Right renal pelvis (tissue), 4 donors: ENCODE measurements around the gene CCDC120. TPM values are rescaled to one million over a fixed set of nuclear protein-coding genes. Genes with fewer than 3 reads are reported as not detected.

Experiments
- DNase-seq, 4 donors: peaks; one replicate each; pipeline ENCODE4 v3.0.0-alpha.2; 2013; ENCODE audit warnings: low read depth in 4 of 4, low spot score in 3 of 4, missing footprints in 1 of 4
- polyA plus RNA-seq, 4 donors: library from polyadenylated mRNA; unstranded; fragments of 120-200 nt; gene quantifications; one replicate each; pipeline ENCODE4 v1.2.1, GENCODE V29; 2013; ENCODE audit not compliant: insufficient read length in 4 of 4

The CCDC120 gene, protein sequence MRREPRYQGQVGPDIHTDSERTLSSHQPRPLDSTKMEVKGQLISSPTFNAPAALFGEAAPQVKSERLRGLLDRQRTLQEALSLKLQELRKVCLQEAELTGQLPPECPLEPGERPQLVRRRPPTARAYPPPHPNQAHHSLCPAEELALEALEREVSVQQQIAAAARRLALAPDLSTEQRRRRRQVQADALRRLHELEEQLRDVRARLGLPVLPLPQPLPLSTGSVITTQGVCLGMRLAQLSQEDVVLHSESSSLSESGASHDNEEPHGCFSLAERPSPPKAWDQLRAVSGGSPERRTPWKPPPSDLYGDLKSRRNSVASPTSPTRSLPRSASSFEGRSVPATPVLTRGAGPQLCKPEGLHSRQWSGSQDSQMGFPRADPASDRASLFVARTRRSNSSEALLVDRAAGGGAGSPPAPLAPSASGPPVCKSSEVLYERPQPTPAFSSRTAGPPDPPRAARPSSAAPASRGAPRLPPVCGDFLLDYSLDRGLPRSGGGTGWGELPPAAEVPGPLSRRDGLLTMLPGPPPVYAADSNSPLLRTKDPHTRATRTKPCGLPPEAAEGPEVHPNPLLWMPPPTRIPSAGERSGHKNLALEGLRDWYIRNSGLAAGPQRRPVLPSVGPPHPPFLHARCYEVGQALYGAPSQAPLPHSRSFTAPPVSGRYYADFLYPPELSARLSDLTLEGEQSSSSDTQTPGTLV
- polyA plus RNA-seq, result 10 to 100 TPM; 10.2 to 12.7 (median 11.2) TPM

DNA sequence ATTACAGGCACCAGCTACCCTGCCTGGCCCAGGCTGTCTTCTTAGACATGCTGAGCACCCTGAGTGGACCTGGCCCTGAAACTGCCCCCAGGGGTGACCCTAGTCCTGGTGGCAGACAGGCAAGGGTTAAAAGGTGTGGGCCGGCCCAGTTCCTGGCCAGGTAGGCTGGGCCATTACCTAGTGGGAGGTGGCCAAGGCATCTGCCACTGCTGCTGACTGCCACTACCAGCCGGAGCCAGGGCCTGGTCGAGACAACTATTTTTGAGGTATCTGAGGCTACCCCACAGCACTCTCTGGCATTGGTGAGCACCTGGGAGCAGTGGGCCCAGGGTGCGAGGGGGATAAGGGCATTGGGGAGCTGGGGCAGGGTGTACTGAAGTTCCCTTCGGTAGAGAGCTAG, at the start of gene CCDC120:
CCDC120 (plus strand) TSS at position 206 of the 400 bp plus-strand sequence. CDS start 3,043 bp downstream, outside the sequence.
- no peak for DNase-seq

DNA sequence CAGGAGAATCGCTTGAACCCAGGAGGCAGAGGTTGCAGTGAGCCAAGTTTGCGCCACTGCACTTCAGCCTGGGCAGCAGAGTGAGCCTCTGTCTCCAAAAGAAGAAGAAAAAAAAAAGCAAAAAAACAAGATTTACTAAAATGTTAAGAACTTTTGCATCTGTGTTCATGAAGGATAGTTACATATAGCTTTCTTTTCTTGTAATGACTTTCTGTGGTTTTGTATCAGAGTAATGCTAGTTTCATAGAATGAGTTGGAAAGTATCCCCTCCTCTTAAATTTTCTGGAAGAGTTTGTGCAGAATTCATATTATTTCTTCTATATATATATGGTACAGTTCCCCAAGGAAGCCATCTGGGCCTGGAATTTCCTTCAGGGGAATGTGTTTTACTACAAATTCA, 39.7 kb upstream of the CCDC120 start:
- no peak for DNase-seq

DNA sequence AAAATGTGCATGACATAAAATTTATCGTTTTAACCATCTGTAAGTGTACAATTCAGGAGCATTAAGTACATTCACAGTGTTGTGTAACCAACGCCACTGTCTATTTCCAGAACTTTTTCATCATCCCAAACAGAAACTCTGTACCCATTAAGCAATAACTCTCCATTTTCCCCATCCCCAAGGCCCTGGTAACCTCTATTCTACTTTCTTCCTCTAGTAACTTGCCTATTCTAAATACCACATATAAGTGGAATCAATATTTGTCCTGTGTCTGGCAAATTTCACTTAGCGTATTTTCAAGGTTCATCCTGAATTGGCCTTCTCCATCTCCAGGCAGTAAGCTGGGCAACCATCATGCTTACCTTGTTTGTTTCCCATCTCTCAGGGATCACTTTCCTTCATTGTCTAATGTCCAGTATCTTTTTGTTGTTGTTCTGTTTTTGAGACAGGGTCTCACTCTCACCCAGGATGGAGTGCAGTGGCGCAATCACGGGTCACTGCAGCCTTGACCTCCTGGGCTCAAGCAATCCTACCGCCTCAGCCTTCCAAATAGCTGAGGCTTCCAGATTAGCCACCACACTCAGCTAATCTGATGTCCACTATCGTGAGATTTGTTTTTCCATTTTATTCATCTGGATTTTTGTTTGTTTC, 39.1 kb upstream of the CCDC120 start:
- DNase-seq, result no peak

DNA sequence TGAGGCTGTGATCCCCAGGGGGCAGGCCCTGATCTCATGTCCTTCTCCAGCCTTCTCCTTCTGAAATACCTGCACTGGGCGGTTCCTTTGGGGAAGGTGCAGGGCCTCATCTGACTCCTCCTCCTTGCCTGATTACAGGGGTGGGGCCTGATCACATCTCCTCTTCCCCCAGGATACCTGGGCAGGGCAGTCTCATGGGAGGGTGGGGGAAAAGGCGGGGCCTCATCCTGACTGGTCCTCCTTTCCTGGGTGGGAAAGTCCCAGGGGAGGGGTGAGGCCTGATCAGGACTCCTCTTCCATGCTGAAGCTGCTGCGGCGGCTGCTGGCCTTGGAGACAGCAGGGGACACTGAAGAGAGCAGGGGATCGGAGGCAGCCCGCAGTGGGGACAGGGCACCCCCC, 28.9 kb upstream of the CCDC120 start:
- no peak for DNase-seq

DNA sequence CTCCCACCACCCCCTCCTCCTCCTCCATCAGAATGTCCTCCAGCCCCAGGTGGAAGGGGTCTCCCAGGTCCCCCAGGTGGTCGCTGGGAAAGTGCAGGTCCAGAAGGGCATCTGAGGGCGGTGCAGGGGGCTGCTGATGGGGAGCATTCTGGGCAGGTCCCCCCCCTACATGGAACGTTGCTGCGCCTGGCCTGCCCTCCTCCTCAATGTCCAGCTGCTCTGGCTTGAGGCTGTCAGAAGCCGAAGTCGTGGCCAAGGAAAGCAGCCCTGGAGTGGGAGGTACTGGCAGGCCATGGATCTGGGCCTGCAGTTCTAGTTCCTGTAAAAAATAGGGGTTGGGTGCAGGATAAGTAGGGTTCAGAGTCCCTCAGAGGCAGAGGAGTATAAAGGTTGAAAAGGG, 28.5 kb upstream of the CCDC120 start:
- no peak for DNase-seq

DNA sequence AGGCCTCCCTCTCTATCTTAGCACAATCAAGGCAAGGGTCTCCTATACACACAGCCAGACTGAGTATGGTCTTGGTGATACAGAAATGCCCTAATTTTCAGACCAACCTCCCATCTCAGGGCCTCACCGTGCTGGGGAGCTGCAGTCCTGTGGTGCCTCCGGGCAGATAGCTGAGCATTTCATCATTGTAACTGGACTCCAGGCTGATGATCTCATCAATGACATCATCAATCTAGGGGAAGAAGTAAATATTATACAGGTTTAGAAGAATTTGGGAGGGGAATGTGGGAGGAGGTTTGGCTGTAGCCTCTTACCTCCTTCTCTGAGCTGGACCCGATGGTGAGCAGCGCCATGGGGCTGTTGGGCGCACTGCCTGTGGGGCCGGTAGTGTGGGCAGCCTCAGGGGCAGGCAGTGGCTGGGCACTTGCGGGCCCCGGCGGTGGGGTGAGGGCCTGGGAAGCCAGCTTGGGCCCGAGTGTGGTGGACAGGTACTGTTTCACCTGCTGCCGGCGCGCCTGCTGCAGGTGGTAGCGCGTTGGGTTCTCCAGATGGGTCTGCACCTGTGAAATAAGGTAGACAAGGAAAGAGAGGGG, 20.8 kb upstream of the CCDC120 start:
- DNase-seq, result no peak

DNA sequence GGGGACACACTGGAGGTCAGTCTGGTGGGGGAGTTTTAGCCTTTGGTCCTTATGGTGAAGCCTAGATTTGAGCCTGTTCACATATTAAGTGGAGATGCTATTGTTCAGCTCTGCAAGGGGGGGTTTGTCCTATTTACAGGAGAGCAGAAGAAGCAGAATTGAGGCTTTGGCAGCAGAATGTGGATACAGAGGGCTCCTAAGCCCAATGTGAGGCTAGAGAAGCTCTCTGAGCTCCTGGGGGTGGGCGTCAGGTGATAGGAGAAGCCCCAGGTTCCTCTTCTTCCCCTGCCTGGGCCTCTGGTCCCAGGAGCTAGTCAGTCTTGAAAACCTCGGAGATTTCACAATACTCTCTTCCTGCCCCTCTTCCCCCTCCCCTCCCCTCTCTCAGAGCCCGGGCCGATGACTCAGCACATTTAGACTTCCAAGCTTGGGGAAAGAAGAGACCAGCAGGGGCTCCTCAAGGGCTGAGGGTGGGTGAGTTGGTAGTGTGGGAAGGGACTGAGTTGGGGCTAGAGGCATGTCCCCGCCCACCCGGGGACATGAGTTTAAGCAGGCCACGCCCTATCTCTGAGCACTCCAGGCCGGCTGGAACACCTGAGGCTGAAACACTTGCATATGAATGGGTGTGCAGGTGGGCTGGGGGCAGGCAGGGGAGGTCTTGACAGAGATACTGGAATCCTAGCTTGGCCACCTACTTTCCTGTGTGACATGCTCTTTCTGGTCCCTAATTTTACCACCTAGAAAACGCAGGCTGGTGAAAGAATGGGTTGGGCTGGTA, 19.0 kb upstream of the CCDC120 start:
- DNase-seq, result peak in 2 of 4 donors; percentile 39 to 53

DNA sequence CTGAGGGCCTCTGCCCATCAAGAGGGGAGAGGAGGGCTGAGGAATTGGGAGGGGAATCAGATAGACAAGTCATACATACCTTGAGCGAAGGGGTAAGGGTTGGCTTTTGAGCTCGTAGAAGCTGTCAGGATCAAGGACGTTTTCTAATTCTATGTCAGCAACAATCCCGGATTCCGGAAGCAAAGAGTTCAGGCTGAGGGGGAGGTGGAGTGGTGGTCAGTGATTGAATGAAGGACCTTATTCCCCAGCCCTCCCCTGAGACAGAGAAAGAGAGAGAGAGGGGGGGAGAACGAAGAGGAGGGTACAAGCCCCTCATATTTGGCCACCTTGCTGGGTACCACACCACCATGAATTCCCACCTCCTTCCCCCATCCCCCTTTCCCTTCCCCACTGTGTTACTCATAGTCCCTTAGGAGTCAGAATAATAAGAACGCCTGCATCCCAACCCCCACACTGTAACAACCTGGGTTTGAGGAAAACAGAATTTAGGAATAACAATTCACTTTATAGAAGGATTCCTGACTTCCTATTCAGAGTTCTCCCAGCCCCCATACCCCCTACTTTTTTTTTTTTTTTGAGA, 18.3 kb upstream of the CCDC120 start:
- DNase-seq, result no peak

DNA sequence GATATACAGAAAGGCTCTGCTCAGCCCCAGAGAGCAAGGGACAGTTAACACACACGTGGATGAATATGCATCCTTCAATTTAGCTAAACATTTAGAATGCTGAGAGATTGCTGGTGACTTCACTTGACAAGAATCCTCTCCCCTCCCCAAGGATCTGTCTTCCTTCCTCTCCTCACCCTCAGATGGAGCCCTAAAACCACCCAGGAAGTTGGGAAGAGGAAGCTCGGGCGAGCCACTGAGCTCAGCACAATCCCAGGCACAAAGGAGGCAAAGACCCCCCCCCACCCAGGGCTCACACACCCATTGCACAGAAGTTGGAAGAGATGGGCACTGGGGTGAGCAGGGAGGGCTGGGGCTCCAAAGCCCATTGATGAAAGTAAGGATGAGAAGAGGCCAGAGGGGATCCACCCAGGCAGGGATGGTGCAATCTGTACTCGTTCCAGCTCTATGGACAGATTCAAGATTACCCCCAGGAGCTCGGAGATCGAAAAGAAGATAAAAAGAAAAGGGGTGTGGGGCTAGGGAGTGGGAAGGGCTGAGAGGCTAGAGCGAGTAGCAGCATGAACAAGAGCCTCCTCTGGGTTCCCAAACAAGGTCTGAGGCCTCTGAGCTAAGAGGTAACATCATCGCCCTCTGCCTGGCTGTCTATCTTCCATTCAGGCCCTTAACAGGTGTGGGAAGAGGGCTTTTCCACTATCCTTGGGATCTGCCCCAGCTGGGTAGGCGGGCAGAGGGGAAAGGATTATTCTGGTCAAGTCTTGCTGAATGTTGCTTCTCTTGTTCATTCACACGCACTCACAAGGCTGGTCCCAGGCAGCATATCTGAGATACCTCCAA, 16.8 kb upstream of the CCDC120 start:
- no peak for DNase-seq

DNA sequence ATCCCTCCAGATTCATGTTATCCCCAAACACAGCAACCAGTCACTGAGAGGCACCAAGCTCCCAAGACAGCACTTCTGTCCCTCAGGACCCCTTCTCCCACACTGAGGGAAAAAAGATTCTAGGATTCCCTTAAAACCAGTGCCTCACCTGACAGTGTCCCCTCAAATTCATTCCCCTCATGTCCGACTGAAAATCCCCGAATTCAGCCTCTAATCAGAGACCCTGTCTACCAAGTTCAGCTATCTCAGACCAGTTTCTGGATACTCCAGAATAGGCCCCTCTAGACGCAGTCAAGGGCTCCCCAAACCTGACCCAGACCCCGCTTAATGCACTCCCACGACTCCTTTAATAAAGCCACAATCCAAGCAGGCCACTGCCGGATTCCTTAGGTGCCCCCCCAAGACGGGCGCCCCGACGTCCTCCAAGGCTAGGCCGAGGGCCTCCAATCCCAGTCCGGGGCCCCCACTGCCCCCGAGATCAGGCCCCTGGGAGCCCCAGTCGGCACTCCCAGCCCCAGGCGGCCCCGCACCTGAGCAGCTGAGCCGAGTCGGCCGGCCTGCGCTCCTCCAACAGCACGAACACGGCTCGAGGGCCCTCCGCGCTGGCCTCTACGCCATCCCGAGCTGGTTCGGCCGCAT, 16.1 kb upstream of the CCDC120 start:
- no peak for DNase-seq

DNA sequence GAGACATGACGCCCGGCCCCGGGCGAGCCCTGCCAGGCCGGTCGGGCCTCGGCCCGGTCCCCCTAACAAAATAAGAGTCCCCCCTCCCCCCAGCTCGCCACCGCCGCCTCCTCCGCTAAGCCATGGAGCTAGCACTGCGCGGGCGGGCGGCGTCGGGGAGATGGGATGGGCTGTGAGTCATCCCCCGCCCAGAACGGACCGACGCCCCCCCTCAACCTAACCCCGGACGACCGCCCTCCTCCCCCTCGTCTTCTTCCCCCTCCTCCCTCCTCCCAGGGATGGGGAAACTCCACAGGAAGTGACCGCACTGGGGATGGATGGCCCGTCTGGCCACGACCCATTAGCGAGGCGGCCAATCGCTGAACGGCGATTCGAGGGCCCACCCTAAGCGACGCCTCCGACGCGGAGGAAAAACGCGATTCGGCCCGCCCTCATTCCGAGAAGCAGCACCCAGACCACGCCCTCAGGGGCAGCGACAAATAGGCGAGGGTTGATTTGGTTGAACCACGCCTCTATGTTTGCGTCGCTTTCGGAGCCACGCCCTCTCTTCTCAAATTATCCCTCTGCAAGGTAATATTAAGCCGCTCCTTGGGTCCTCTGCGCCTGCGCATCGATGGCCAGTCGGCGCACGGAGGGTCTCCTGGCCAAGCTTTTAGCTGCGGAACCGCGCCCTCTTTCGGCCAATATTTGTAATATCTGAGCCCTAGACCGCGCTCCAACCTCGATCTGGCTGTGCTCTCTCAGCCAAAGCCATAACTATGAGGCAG, 15.4 kb upstream of the CCDC120 start, which contains the start of gene TFE3:
TFE3 (minus strand) TSS at position 138 of the 767 bp plus-strand sequence; CDS start at position 7, 131 bp downstream.
- DNase-seq, result peak; percentile 88 to 95 (median 93)

DNA sequence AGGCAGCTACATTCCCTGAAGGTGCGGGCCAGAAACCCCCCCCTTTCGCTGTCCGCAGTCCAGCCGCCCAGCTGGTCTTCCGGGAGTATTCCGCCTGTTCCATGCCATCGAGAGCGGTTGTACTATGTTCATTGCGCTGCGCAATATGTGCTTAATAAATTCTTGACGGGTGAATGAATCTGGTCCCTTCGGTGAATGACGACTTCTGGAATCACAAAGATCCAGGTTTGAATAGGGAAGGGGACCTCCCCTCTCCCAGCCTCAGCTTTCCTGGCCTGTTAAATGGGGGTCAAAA, 14.9 kb upstream of the CCDC120 start:
- no peak for DNase-seq

DNA sequence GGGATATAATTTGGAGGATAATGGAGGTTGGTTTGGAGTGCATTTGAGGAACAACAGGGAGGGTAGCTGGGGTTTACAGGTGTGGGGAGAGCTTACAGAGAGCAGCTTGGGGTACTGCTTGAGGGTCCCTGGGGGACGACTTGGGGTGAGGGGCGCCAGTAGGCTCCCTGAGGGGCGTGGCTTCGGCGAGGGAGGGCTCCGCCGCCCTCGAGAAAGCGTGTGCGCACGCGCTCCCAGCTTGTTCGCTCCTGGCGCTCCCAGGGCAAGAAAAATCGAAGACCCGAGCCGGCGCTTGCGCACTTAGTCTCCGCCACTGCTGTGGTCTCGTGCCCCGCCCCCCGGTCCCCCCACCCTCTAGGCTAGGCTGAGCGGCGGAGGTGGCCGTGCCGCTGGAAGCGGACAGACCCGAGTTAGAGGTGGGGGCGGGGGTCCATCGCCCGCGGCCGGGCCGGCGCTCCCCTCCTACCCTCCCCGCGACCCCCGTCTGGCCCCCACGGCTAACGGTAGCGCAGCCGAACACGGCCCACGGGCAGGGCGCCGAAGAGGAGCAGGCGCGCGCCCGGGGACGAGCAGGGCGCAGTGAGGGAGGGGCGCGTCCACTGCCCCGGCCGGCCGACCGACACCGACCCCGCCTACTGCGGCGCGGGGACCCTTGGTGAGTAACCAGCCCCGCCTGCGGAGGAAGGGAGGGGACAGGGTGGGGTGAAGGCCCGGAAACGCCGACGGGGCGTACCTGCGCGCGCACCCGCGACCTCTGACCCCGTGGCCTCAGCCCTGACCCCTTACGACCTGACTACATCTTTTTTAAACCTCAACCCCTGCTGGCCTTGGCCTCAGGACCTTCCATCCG, 5.4 kb upstream of the CCDC120 start:
- peak in 1 of 4 donors; percentile 49 for DNase-seq

DNA sequence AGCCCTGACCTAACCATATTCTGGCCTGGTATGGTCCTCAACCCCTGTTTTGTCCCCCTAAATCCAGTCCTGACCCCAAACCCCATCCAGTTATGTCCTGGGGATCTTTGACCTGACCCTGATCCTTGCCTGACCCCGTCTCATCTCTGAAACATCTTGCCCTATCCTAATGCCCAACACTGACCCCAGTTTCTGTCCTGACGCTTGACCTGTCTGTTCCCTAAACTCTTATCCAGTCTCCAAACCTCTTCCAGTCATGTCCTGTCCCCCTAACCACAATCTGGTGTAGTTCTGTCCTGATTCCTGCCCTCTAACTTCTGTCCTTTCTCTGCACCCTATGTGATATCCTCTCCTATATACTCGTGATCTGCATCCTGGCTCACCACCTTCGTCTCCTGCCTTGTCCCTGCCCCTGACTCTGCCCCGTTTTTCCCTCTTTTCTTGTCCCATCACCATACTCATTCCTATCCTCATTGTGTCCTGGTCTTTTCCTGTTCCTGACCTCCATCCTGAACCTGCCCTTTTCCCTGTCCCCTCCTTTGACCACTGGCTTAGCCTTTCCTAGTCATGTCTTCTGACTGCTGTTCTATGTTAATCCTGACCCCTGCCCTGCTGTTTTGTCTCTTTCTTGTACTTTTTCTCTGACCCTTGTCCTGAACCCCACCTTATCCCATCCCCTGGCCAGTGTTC, 4.6 kb upstream of the CCDC120 start:
- DNase-seq, result no peak

DNA sequence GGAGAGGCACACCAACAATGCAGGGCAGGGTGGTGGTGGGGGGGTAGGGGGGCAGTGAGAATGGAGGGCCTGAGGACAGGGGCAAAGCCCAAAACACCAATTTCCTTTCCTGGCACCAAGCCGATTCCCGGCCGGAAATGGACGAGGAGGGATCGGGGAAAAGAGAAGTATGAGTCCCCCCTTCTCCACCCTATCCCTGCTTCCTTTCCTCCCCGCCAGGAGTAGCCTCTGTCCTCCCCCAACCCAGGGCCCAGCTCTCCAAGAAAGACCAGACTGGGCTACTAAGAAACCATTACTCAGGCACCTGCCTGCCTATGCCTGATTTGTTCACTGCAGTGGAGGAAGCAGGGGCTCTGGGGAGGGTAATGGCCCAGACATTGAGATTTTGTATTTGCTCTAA, 402 bp downstream of the CCDC120 start:
- DNase-seq, result no peak

DNA sequence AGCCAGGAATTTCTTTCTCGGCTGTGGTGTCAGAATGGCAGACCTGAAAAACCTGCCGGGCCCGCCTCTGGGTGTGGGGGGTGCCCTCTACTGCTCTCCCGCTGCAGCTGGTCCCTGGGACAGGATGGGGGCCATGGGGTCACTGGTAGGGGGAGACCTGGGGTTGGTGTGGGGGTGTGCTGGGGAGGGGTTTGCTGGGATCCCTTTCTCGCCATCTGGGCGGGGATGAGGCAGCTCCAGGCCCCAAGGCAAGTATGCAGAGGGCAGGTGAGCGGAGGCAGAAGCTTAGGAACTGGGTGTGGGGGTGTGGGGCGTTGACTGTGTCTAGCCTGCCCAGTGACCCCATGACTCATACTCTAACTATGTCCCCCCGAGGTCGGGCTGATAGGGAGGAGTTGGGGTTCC, 884 bp downstream of the CCDC120 start:
- no peak for DNase-seq
